Endothelial cell of coronary artery (primary cell): ENCODE data around the gene CDK14. TPM values are rescaled to one million over a fixed set of nuclear protein-coding genes. Genes with fewer than 3 reads are reported as not detected.

ENCODE experiments used
- total RNA-seq: library from RNA; depleted of rRNA; stranded (reverse); fragments of >200 nt; gene quantifications from 2 replicates; pipeline ENCODE4 v1.2.3, GENCODE V29; 2014

CDK14 gene
- total RNA-seq: 16.3 and 24.1 TPM in 2 replicates

DNA sequence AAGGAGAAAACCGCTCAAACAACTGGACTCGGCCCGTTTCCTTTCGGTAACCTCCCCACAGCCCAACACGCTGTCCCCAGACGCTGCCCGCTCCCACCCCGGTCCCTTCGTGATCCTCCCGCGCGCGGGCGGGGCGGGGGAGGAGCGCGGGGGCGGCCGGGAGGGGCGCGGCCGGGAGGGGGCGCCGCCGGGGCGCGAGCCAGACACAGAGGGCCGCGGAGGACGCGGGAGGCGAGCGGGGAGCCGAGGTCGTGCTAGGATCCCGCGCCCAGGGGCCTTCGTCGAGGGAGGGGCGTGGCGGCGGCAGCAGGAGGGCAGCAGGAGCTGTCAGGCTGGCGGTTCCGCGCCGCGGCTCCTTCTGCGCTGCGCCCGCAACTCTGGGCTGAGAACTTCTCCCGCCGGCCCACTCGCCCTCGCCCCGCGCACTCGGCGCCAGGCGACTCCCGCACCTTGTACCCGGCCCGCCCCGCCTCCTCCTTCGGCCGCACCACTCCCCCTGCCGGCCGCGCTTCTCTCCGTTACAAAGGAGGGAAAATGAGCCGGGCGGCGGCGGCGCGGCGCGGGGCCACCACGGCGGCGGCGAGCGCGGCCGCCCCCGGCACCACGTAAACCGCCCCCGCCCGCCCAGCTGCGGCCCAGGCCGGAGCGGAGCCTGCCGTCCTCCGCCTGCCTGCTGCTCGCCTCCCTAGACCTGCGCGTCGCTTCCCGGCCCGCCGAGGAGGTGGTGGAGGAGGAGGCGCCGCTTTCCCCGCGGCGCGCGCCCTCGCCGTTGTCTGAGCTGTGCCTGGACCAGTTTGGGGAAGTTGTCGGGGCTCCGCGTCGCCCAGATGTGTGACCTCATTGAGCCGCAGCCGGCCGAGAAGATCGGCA lies at the start of gene CDK14:
CDK14 (plus strand) TSS at position 521 of the 870 bp plus-strand sequence; CDS start at position 828, 307 bp downstream.

Other genes starting within 250 kb of the CDK14 start
- gene GTPBP10, start 249.6 kb upstream of the CDK14 start, total RNA-seq: 8.0 and 8.5 TPM in 2 replicates
- gene CLDN12, start 192.9 kb upstream of the CDK14 start, total RNA-seq: 5.9 and 15.0 TPM in 2 replicates
- gene PTTG1IP2, start 126.7 kb upstream of the CDK14 start, total RNA-seq: not detected in 2 replicates